Epithelial cell of esophagus (primary cell): ENCODE results near the gene TRNT1.

ENCODE experiments used
- DNase-seq: peaks from one replicate; pipeline ENCODE4 v3.0.0; 2010; ENCODE audit warnings: low read depth
- H3K4me3 ChIP-seq: 2 replicates; pipeline ENCODE4 v1.5.1; 2011; ENCODE audit warnings: mild to moderate bottlenecking, low read length, control low read depth
- CTCF ChIP-seq: IDR thresholded peaks from 2 replicates; pipeline ENCODE4 v1.5.1; 2011; ENCODE audit warnings: low read depth, mild to moderate bottlenecking, low read length, control low read depth, inconsistent platforms; ENCODE audit not compliant: insufficient read depth; ENCODE audit errors: missing control alignments

TRNT1 gene

GRCh38 chr3:3129579-3129978 lies 2.8 kb downstream of the TRNT1 start:
- no peak for TF ChIP-seq CTCF
- H3K4me3 ChIP-seq: no peak overlapping the region
- no peak for DNase-seq

GRCh38 chr3:3133500-3133899 lies 6.8 kb downstream of the TRNT1 start:
- DNase-seq: no peak
- H3K4me3 ChIP-seq: no peak overlapping the region
- no peak for TF ChIP-seq CTCF

DNA sequence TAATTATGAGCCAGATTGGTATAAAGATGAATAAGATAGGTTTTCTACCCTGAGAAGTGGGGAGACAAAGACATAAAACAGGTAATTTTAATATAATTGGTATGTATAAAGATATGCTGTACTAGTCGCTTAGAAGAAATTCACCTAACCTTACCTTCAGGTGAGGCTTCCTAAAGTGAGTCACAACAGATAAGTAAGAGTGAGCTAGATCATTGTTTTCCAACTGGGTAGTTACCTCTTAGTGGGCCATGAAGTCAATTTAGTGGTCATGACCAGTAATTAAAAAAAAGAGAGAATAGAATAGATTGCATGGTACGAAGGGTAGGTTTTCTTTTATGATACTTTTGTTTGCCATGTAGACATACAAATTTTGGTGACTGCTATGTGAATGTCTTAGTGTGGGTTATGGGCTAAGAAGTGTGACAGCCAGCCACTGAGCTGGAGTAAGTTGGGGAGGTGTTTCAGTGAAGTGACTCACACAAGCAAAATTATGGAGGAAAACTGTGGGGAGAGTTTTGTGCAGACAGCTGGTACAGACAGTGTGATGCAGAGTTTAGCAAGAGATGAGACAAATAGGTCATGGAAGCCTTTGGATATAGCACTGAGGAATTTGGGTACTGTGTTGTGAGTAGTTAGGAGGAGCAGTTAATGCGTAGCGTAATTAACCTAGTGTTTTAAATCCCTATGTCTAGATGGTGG lies 8.2 kb downstream of the TRNT1 start:
- DNase-seq: peak; percentile 36
- no peak overlapping the region for H3K4me3 ChIP-seq
- no peak for TF ChIP-seq CTCF

GRCh38 chr3:3137526-3137925 lies 10.8 kb downstream of the TRNT1 start:
- TF ChIP-seq CTCF: no peak
- no peak for DNase-seq
- no peak overlapping the region for H3K4me3 ChIP-seq

GRCh38 chr3:3141939-3142338 lies 15.2 kb downstream of the TRNT1 start:
- H3K4me3 ChIP-seq: no peak overlapping the region
- TF ChIP-seq CTCF: no peak
- no peak for DNase-seq

- DNase-seq: no peak
- H3K4me3 ChIP-seq: no peak overlapping the region
- no peak for TF ChIP-seq CTCF
These were observed 19.1 kb downstream of the TRNT1 start for GRCh38 chr3:3145831-3146230.

GRCh38 chr3:3149560-3149959 lies 22.8 kb downstream of the TRNT1 start:
- TF ChIP-seq CTCF: no peak
- DNase-seq: no peak
- no peak overlapping the region for H3K4me3 ChIP-seq
